Jurkat, Clone E6-1 (cell line): Measurements from ENCODE around the gene SLC36A3.
A peak's percentile ranks its signal among the peaks of the same experiment; 100 is the strongest.
"Not testable (repeated sequence)": the region's sequence is repeated elsewhere in the genome, so short reads cannot be mapped to it uniquely, and the experiment has no call there.

Experiments used
- DNase-seq: peaks from one replicate; pipeline ENCODE4 v3.0.0-alpha.2; 2011; ENCODE audit warnings: low read depth, low spot score
- H3K4me3 ChIP-seq: 2 replicates; pipeline ENCODE4 v1.5.1; 2011; ENCODE audit warnings: mild to moderate bottlenecking, low read length, control low read depth, moderate library complexity

The SLC36A3 gene

GRCh38 chr5:151310932-151311331 is 7.4 kb upstream of the SLC36A3 start:
- DNase-seq, result no peak
- H3K4me3 ChIP-seq, result no peak overlapping the region

- not testable (repeated sequence) for DNase-seq, H3K4me3 ChIP-seq
Measured at GRCh38 chr5:151309821-151310220, 6.3 kb upstream of the SLC36A3 start.

DNA sequence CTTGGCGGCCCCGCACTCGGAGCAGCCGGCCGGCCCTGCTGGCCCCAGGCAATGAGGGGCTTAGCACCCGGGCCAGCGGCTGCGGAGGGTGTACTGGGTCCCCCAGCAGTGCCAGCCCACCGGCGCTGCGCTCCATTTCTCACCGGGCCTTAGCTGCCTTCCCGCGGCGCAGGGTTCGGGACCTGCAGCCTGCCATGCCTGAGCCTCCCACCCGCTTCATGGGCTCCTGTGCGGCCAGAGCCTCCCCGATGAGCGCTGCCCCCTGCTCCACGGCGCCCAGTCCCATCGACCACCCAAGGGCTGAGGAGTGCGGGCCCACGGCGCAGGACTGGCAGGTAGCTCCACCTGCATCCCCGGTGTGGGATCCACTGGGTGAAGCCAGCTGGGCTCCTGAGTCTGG is 5.7 kb upstream of the SLC36A3 start:
- not testable (repeated sequence) for H3K4me3 ChIP-seq

GRCh38 chr5:151298063-151298855 is 5.3 kb downstream of the SLC36A3 start:
- no peak overlapping the region for H3K4me3 ChIP-seq
- peak; percentile 47 for DNase-seq

More for the DNA sequence above, 5.7 kb upstream of the SLC36A3 start:
- not testable (repeated sequence) for DNase-seq

DNA sequence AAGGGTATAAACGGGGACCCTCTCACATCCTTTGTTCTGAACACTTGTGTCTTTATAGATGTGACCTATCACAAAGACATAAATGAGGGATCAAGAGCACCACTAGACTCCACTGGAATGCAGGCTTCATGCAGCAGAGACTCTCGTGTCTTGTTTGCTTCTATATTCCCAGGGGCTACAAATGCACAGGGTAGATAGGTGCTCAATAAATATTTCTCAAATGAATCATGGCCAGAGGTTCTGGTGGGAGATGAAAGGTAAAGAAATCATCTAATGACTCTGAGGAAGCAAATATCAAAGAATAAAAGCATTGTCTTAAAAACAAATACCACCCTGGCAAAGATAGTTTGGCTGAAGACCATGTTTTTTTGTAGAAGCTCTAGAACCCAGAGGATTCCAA is 6.6 kb downstream of the SLC36A3 start:
- H3K4me3 ChIP-seq, result no peak overlapping the region
- DNase-seq, result no peak

- no peak overlapping the region for H3K4me3 ChIP-seq
- no peak for DNase-seq
Measured at GRCh38 chr5:151296478-151296830, 7.1 kb downstream of the SLC36A3 start.

- no peak overlapping the region for H3K4me3 ChIP-seq
- DNase-seq, result no peak
Measured at GRCh38 chr5:151295791-151296477, 7.6 kb downstream of the SLC36A3 start.

- no peak overlapping the region for H3K4me3 ChIP-seq
- no peak for DNase-seq
Measured at GRCh38 chr5:151295138-151295537, 8.4 kb downstream of the SLC36A3 start.

GRCh38 chr5:151293624-151294023 is 9.9 kb downstream of the SLC36A3 start:
- no peak overlapping the region for H3K4me3 ChIP-seq
- DNase-seq, result no peak

- H3K4me3 ChIP-seq, result no peak overlapping the region
- DNase-seq, result peak; percentile 19
Measured at GRCh38 chr5:151288180-151288579, 15.4 kb downstream of the SLC36A3 start.

DNA sequence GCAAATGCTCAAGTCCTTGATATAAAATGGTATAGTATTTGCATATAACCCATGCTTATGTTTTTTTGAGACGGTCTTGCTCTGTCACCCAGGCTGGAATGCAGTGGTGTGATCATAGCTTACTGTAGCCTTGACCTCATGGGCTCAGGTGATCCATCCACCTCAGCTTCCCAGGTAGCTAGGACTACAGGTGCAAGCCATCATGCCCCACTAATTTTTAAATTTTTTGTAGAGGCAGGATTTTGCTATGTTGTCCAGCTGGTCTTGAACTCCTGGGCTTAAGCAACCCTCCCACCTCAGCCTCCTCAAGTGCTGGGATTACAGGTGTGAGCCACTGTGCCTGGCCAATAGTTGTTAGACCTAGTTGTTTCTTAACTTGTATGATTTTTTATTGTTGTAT is 17.3 kb downstream of the SLC36A3 start:
- no peak for DNase-seq
- H3K4me3 ChIP-seq, result no peak overlapping the region

- no peak overlapping the region for H3K4me3 ChIP-seq
- no peak for DNase-seq
Measured at GRCh38 chr5:151285683-151286082, 17.9 kb downstream of the SLC36A3 start.

GRCh38 chr5:151284392-151284967 is 19.1 kb downstream of the SLC36A3 start:
- peak; percentile 9 for DNase-seq
- no peak overlapping the region for H3K4me3 ChIP-seq

GRCh38 chr5:151283120-151283825 is 20.3 kb downstream of the SLC36A3 start:
- no peak for DNase-seq
- no peak overlapping the region for H3K4me3 ChIP-seq

DNA sequence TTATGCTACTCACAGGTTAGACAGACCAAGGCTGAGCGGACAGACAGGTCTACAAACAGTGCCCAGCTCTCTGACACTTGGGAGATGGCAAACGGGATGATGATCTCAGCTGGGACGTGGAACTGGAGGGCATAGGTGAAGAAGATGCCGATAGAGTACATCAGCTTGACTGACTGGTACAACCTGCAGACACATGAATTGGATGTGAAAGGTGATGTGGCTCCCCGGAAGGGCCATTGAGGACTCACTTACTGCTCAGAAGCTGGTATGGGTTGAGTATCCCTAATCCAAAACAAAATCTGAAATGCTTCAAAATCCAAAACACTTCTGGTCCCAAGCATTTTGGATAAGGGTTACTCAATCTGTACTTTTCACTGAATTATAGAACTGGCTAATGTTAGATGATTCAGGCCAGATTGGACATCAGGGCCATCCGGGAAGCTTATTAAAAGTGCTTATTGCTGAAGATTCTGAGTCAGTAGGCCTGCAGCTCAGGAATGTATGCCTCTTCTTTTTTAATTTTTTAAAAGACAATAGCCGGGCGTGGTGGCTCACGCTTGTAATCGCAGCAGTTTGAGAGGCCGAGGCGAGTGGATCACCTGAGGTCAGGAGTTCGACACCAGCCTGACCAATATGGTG is 22.4 kb downstream of the SLC36A3 start:
- H3K4me3 ChIP-seq, result no peak overlapping the region
- no peak for DNase-seq

DNA sequence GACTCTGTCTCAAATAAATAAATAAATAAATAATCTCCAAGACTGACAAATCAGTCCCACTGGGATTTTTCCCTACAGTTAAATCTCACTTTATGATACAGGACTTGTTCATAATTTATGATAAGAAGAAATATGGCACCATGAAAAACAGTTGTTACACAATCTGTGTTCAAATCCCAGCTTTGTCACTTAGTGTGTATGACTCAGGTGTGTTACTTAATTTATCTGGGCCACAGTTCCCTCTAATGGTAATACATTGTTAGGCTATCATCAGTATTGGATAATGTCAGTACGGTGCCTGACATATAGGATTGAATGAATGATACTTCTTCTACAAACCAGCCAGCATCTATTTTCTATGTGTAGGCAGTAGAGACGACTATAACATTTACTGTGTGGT is 23.1 kb downstream of the SLC36A3 start:
- H3K4me3 ChIP-seq, result no peak overlapping the region

DNA sequence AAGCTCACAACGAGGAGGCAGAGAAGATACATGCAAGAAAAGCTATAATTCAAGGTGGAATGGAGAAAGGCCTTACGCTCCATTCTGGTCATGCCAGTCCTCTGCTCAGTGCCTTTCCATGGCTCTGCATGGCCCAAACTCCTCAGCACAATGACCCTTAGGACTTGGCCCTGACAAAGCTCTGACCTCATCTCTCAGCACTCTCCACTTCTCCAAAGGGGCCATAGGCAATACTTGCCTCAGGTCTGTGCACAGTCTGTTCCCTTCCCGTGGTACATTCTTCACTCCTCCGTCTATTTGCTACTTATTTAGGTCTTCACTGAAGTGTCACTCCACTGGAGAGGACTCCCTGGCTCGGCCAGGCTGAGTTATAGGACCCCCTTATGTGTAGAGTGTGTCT is 24.7 kb downstream of the SLC36A3 start:
- no peak for DNase-seq
- H3K4me3 ChIP-seq, result no peak overlapping the region

More for the DNA sequence above, 23.1 kb downstream of the SLC36A3 start:
- DNase-seq, result no peak

DNA sequence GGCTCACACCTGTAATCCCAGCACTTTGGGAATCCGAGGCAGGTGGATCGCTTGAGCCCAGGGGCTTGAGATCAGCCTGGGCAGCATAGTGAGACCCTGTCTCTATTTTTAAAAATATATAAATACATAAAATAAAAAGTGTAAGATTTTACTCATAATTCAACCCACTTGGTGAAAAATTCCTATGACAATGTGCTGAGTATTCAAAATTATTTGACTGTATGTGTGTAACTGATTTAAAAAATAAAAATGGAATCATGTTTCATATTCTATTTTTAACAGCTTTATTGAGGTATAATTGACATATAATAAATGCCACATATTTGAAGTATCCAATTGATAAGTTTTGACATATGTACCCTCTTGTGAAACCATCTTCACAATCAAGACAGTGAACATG is 27.8 kb downstream of the SLC36A3 start:
- no peak for DNase-seq
- no peak overlapping the region for H3K4me3 ChIP-seq

- H3K4me3 ChIP-seq, result no peak overlapping the region
- no peak for DNase-seq
Measured at GRCh38 chr5:151274666-151275065, 28.9 kb downstream of the SLC36A3 start.
